PC-3 (cell line): Measurements from ENCODE around the gene ITCH. TPM values are rescaled to one million over a fixed set of nuclear protein-coding genes. Genes with fewer than 3 reads are reported as not detected.
"Not testable (repeated sequence)": the region's sequence is repeated elsewhere in the genome, so short reads cannot be mapped to it uniquely, and the experiment has no call there.

ENCODE experiments used
- ATAC-seq: fragments of 200-7000 bp; cut with Tn5 transposase; 2 replicates; pipeline ENCODE4 v1.9.1; 2020; ENCODE audit warnings: mild to moderate bottlenecking, moderate library complexity
- BruUV-seq: library from RNA; stranded (reverse); fragments of 400-500 nt; replicated peaks from 2 replicates; lab custom pipeline; 2021; lab: Mats Ljungman, UMichigan
- CTCF ChIA-PET: fragments of 300-600 bp; sonication (Branson Sonifier 250); formaldehyde crosslinking; loops from one replicate; lab custom pipeline; 2022; ENCODE audit warnings: antibody characterized with exemption; lab: Charles Lee
- POLR2A ChIA-PET: fragments of 300-600 bp; sonication (Branson Sonifier 250); formaldehyde crosslinking; loops from one replicate; lab custom pipeline; 2022; ENCODE audit warnings: antibody characterized with exemption; ENCODE audit not compliant: unreplicated experiment; lab: Charles Lee
- DNase-seq: peaks from one replicate; pipeline ENCODE4 v3.0.0-alpha.2; 2015
- H2AFZ ChIP-seq: fragments of 300-600 bp; sonication (generic); 2 replicates; pipeline ENCODE4 v1.6.0; 2016; ENCODE audit warnings: antibody characterized with exemption, low read length
- H3F3A ChIP-seq: fragments of 300-600 bp; sonication (generic); one replicate; pipeline ENCODE4 v1.6.0; 2017; ENCODE audit warnings: antibody characterized with exemption, low read length, control low read depth, mild to moderate bottlenecking; ENCODE audit not compliant: unreplicated experiment
- H3K27ac ChIP-seq: fragments of 300-600 bp; sonication (generic); 2 replicates; pipeline ENCODE4 v1.5.1; 2016; ENCODE audit warnings: mild to moderate bottlenecking, low read length
- H3K27me3 ChIP-seq: fragments of 300-600 bp; sonication (generic); 2 replicates; pipeline ENCODE4 v1.6.1; 2016; ENCODE audit warnings: low read length, mixed read lengths
- H3K36me3 ChIP-seq: fragments of 300-600 bp; sonication (generic); 2 replicates; pipeline ENCODE4 v1.6.1; 2016; ENCODE audit warnings: low read depth, mixed run types, low read length, mixed read lengths
- H3K4me1 ChIP-seq: fragments of 300-600 bp; sonication (generic); 2 replicates; pipeline ENCODE4 v1.5.1; 2016; ENCODE audit warnings: low read length; ENCODE audit not compliant: insufficient read depth
- H3K4me2 ChIP-seq: fragments of 300-600 bp; sonication (generic); 2 replicates; pipeline ENCODE4 v1.6.0; 2016; ENCODE audit warnings: low read length
- H3K4me3 ChIP-seq: fragments of 300-600 bp; sonication (generic); 2 replicates; pipeline ENCODE4 v1.5.1; 2016; ENCODE audit warnings: mild to moderate bottlenecking, low read length, mixed read lengths
- H3K79me2 ChIP-seq: fragments of 300-600 bp; sonication (generic); 2 replicates; pipeline ENCODE4 v1.6.1; 2017; ENCODE audit warnings: low read length, mixed read lengths
- H3K9ac ChIP-seq: fragments of 300-600 bp; sonication (generic); 2 replicates; pipeline ENCODE4 v1.6.0; 2016; ENCODE audit warnings: mild to moderate bottlenecking, low read length
- H3K9me2 ChIP-seq: fragments of 300-600 bp; sonication (generic); replicated peaks from 2 replicates; pipeline ENCODE4 v1.6.1; 2016; ENCODE audit warnings: mixed run types, low read length, mixed read lengths
- H3K9me3 ChIP-seq: fragments of 300-600 bp; sonication (generic); 2 replicates; pipeline ENCODE4 v1.6.1; 2016; ENCODE audit warnings: low read length, mixed read lengths
- H4K20me1 ChIP-seq: fragments of 300-600 bp; sonication (generic); 2 replicates; pipeline ENCODE4 v1.6.1; 2016; ENCODE audit warnings: low read length, mixed read lengths
- CTCF ChIP-seq: fragments of 300-600 bp; sonication (generic); conservative IDR thresholded peaks from 2 replicates; pipeline ENCODE4 v1.5.1; 2017; ENCODE audit warnings: antibody characterized with exemption, low read depth, mild to moderate bottlenecking, low read length
- EZH2 ChIP-seq: fragments of 300-600 bp; sonication (generic); IDR thresholded peaks from one replicate; pipeline ENCODE4 v1.6.1; 2017; ENCODE audit warnings: antibody characterized with exemption, mild to moderate bottlenecking, low read length; ENCODE audit not compliant: unreplicated experiment
- EZH2phosphoT487 ChIP-seq: fragments of 300-600 bp; sonication (generic); IDR thresholded peaks from 2 replicates; pipeline ENCODE4 v1.6.1; 2018; ENCODE audit warnings: mild to moderate bottlenecking, antibody characterized with exemption, low read length, borderline replicate concordance
- intact Hi-C: fragments of 100-400 bp; cut with micrococcal nuclease; formaldehyde crosslinking; loops from 2 replicates; pipeline ENCODE4 v1.9.0; 2023
- total RNA-seq: library from RNA; depleted of rRNA; stranded (reverse); fragments of >200 nt; gene quantifications from 2 replicates; pipeline ENCODE4 v1.2.3, GENCODE V29; 2014

The ITCH gene
- total RNA-seq, 1 experiment from 2014 or later, result 54.8 TPM

GRCh38 chr20:34407962-34408474 is 44.9 kb downstream of the ITCH start:
- no peak overlapping the region for H3K4me2 ChIP-seq
- no peak overlapping the region for H2AFZ ChIP-seq
- H3K9ac ChIP-seq, result no peak overlapping the region
- ChIA-PET POLR2A (no interaction called here), CTCF (no interaction called here)
- ATAC-seq, result no peak
- peaks cover 7% of the 10 kb centered on the region for H3F3A ChIP-seq
- TF ChIP-seq EZH2, result no peak
- TF ChIP-seq EZH2phosphoT487, result no peak
- no peak for TF ChIP-seq CTCF
- intact Hi-C loops, result no loop called here
- peaks cover 20% of the 10 kb centered on the region for H3K36me3 ChIP-seq
- no peaks in the 10 kb centered on the region for H3K9me3 ChIP-seq
- no peak for DNase-seq
- H3K27me3 ChIP-seq, result no peaks in the 10 kb centered on the region
- no peaks in the 10 kb centered on the region for H3K9me2 ChIP-seq
- no peak overlapping the region for H3K4me3 ChIP-seq
- H4K20me1 ChIP-seq, result peaks cover 5% of the 10 kb centered on the region
- H3K4me1 ChIP-seq, result peaks cover 13% of the 10 kb centered on the region
- peaks cover 69% of the 10 kb centered on the region for H3K79me2 ChIP-seq
- BruUV-seq, result no TSS peak
- no peak overlapping the region for H3K27ac ChIP-seq

- Histone ChIP-seq H3K36me3 (peaks cover 34% of the 10 kb centered on the region), H2AFZ (no peak overlapping the region), H3K9ac (no peak overlapping the region), H3F3A (peaks cover 7% of the 10 kb centered on the region), H3K79me2 (peaks cover 47% of the 10 kb centered on the region), H3K4me1 (peaks cover 18% of the 10 kb centered on the region), H3K4me2 (no peak overlapping the region), H3K9me2 (no peaks in the 10 kb centered on the region), H3K27ac (no peak overlapping the region), H3K27me3 (no peaks in the 10 kb centered on the region), H3K9me3 (no peaks in the 10 kb centered on the region), H4K20me1 (peaks cover 5% of the 10 kb centered on the region; the same call in 1 of the 2 replicates), H3K4me3 (no peak overlapping the region)
- TF ChIP-seq CTCF, result no peak
- no peak for TF ChIP-seq EZH2
- TF ChIP-seq EZH2phosphoT487, result no peak
- ChIA-PET POLR2A (no interaction called here), CTCF (no interaction called here)
- intact Hi-C loops, result loop anchor here (10.0 kb wide), 1 partner anchor 46 kb away; the partner anchor contains the start of gene ITCH
- no TSS peak for BruUV-seq
- no peak for DNase-seq
- ATAC-seq, result no peak
Observed at GRCh38 chr20:34410336-34410735, 47.3 kb downstream of the ITCH start.

GRCh38 chr20:34412453-34412852 is 49.4 kb downstream of the ITCH start:
- Histone ChIP-seq H3K36me3 (peaks cover 37% of the 10 kb centered on the region), H3K4me2 (0 out of 2 replicates have a peak overlapping the region, but pooled peaks have one; percentile 7), H3F3A (peaks cover 7% of the 10 kb centered on the region), H3K27me3 (no peaks in the 10 kb centered on the region), H3K4me3 (no peak overlapping the region), H3K9ac (no peak overlapping the region), H2AFZ (no peak overlapping the region), H3K4me1 (peaks cover 18% of the 10 kb centered on the region), H4K20me1 (peaks cover 5% of the 10 kb centered on the region; the same call in 1 of the 2 replicates), H3K9me2 (no peaks in the 10 kb centered on the region), H3K9me3 (no peaks in the 10 kb centered on the region), H3K79me2 (peaks cover 31% of the 10 kb centered on the region), H3K27ac (peak overlapping the region; percentile 32)
- TF ChIP-seq CTCF (no peak), EZH2phosphoT487 (no peak), EZH2 (no peak)
- ChIA-PET CTCF (interaction anchor here (0.5 to 1.5 kb wide), 6 partner anchors 22 to 100 kb away, joined by 3 to 11 read pairs (median 4); no protein-coding TSS in a partner anchor), POLR2A (no interaction called here)
- BruUV-seq, result no TSS peak
- ATAC-seq, result peak; percentile 82
- intact Hi-C loops, result loop anchor here (1.0 to 10.0 kb wide), 2 partner anchors 48 to 100 kb away; partner anchors contain the start of gene ITCH
- peak; percentile 48 for DNase-seq

- H3K4me3 ChIP-seq, ATAC-seq, H3K9ac ChIP-seq, H2AFZ ChIP-seq, H3K27ac ChIP-seq, H3K4me2 ChIP-seq, H3K27me3 ChIP-seq, H3F3A ChIP-seq, DNase-seq, BruUV-seq, H3K9me3 ChIP-seq, H4K20me1 ChIP-seq, CTCF ChIA-PET, H3K9me2 ChIP-seq, POLR2A ChIA-PET: not testable (repeated sequence)
- H3K36me3 ChIP-seq, result peaks cover 28% of the 10 kb centered on the region
- H3K4me1 ChIP-seq, result peaks cover 18% of the 10 kb centered on the region
- peaks cover 12% of the 10 kb centered on the region; the same call in 1 of the 2 replicates for H3K79me2 ChIP-seq
- intact Hi-C loops, result loop anchor here (10.0 kb wide), 1 partner anchor 50 kb away; the partner anchor contains the start of gene ITCH
Observed at GRCh38 chr20:34414525-34414924, 51.5 kb downstream of the ITCH start.
